ENCODE data around the gene NIM1K. TPM values are rescaled to one million over a fixed set of nuclear protein-coding genes. Genes with fewer than 3 reads are reported as not detected.
"Not testable (repeated sequence)": the region's sequence is repeated elsewhere in the genome, so short reads cannot be mapped to it uniquely, and the experiment has no call there.

The NIM1K gene
- total RNA-seq, 1 donor from 2014 or later: 1.8 TPM

DNA sequence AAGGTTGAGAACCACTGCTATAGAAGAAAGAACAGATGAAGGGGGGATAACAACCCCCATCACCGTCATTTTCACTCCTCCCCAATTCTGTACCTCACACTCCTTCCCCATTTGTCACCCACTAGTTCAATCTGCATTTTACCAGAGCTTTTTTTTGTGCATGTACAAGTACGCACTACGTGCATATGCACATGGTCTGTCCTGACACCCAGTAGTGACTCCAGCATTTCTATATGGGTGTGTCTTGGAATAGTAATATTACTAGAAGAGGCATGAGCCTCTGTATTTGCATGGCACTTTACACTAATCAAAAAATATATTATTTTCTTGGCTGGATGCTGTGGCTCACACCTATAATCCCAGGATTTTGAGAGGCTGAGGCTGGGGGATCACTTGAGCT is 38.7 kb downstream of the NIM1K start:
- no peak for DNase-seq (ENCODE audit: low spot score)

DNA sequence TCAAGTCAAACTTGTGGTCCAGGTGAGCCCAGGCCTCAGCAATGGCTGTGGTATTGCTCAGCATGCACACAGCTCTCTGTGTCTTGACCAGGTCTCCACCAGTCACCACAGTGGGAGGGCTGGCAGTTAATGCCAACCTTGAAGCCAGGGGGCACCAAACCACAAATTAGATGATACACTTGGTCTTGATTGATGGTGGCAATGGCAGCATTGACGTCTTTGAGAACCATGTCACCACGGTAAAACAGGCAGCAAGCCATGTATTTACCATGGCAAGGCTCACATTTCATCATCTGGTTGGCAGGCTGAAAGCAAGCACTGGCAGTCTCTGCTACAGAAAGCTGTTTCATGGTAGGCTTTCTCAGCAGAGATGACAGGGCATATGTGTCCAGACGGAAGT is 40.0 kb downstream of the NIM1K start:
- no peak for DNase-seq (ENCODE audit: low spot score)

DNA sequence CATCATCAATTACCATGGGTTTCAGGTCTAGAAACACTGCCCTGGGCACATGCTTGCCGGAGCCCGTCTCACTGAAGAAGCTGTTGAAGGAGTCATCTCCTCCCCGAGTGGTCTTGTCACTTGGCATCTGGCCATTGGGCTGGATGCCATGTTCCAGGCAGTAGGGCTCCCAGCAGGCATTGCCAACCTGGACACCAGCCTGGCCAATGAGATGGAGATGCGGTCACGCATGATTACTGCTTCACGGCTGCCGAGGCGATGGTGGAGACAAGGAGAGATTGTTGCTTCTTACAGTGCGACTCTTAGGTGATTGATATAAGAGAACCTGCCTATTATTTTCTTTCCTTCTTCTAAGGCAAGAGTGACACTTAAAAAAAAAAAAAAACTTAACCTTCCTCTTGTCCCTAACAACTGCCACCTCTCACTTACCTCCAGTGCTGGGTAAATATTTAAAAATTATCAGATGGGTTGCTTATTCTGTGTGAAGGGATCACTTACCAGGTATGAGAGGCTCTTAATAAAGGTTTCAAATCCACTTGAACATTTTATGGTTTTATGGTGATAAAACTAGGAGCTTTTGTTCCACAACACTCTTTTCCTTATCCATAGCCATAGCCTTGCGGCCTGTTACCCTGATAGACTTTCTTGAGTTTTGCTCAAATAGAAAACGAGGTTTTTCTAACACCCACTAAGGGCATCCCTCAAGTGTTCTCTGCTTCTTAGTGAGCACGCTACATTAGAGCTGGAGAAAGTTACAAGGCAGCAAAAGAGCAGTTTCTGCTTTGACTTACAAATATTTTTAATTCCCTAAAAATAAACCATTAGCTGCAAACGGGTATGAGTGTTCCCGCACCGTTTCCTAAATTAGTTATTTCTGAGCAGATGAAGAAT is 41.2 kb downstream of the NIM1K start:
- no peak for DNase-seq (ENCODE audit: low spot score)

DNA sequence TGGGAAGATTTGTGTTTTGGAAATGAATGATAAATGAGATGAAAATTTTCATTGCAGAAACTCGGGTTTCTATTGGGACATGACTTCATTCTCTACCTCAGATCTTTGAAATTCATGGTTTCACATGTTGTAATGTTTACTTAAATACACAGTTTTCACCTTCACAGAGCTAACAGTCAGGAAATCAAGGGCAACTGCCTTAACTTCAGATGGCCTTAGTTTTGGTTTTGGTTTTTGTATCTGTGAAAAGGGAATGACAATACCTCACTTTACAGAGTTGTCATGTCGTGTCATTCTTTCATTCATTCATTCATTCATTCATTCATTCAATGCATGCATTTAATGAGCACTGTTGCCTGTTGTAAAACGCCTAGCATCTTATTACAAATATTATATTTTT is 41.9 kb downstream of the NIM1K start:
- DNase-seq (ENCODE audit: low spot score): no peak

DNA sequence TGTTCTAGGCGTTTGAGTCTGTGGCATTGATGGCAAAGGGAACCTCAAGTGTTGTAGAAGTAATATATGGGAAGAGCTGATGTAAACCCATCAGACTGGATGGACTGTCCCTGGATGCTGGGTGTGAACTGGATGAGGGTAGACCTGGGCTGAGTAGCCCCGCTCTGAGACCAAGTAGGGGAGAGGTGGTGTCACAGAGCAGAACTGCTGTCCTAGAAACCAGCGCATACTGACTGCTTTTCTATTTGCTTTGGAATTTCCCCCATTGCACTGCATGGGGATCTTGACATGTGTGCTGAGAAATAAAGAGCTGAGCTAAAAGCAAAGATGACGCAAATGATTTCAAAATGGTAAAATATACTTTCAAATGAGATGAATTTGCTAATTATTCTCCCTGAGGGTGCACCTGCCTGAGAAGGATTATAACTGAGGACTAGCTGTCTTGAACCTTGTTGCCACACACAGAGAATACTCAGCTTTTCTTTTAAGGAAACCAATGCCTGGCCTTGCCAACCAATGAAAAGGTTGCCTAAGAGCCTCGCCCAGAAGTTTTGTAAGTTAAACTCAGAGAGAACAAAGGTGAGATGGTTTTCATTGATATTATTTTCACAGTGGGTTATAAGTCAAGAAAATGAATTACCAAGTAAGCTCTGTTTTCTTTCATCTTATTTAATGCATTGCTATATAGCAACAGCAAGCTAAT is 44.8 kb downstream of the NIM1K start:
- DNase-seq (ENCODE audit: low spot score): no peak

DNA sequence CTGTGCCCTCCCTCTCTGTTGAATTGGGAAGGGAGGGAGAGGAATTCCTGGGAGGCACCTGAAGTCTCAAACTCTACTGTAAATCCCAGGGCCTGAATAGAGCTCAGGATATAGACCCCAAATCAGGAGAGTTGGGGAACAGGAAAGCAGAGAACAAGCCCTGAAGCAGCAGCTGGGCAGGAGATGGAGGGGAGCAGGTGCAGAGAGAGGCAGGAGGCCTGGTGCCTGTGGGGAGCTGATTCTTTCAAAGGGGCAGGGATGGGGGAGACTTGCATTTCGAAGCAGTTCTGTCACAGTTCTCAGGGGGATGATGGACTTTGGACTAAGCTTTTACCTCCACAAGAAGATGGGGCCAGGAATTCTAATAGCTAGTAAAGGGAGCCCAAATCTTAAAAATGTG is 50.2 kb downstream of the NIM1K start:
- DNase-seq (ENCODE audit: low spot score): no peak

DNA sequence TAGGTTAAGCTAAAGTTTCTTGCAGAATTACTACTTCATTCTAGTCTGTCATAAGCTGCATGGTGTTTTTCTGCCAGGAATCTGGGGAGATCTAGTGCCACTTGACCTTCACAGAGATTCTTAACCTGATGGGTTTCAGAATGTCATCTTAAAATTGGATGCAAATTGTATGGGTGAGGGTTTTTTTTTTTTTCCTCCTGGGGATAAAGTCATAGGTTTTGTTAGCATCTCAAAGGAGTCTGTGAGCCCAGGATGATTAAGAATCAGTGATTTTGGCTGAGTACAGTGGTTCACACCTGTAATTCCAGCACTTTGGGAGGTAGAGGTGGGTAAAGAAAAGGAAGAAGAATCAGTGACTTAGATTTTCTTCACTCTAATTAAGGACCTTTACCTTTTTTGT is 51.2 kb downstream of the NIM1K start:
- DNase-seq (ENCODE audit: low spot score): no peak

DNA sequence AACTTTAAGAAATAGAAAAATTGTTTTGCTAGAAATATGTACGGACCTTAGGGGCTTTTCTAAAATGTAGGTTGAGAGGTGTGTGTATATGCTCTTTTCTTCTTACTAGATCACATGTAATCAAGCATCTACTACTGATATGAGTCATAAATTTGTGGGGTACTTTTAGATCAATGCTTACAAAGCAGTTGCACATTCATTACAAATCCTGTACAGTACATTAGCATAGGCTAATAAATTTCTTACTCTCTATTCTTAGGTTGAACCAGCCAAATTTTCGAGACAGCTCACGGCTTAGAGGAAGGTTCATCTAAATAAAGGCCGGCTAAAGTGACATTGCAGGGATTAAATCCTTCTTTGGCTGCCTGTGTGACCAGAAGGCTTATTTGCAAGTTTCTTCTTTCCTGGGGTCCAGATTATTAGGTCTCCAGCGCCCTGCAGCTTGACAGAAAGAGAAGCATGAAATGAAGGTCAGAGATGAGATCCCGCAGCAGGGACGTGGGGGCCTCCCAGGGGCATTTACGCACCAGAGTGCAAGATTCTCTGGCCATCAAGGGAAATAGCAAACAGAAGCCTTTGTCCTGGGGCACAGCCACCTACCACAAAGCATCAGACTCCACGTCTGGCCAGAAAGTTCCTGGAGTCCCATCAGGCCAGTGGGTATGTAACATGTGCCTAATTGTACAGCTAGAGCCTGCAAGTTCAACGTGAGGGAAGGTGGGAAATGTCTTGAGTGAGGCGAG is 53.0 kb downstream of the NIM1K start:
- no peak for DNase-seq (ENCODE audit: low spot score)

DNA sequence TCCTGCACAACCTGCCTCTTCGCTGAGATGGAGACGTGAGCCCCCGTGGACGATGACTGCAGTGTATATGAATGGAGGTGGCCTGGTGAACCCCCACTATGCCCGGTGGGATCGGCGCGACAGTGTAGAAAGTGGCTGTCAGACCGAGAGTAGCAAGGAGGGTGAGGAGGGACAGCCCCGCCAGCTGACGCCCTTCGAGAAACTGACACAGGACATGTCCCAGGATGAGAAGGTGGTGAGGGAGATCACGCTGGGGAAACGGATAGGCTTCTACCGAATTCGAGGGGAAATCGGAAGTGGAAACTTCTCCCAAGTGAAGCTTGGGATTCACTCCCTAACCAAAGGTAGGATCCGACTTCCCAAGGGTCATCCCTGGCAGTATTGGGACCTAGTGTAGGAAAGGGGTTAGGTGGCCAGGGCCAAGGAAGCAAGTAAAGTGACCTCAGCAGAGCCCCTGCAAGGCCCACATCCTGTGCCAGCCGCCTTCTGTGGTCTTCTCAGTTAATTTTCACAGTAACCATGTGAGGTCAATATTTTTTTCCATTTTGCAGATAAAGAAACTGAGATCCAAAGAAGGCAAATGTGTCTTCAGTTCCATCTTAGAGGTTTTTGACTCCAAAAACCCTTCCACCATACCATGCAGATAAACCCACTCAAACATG is 53.8 kb downstream of the NIM1K start:
- no peak for DNase-seq (ENCODE audit: low spot score)

DNA sequence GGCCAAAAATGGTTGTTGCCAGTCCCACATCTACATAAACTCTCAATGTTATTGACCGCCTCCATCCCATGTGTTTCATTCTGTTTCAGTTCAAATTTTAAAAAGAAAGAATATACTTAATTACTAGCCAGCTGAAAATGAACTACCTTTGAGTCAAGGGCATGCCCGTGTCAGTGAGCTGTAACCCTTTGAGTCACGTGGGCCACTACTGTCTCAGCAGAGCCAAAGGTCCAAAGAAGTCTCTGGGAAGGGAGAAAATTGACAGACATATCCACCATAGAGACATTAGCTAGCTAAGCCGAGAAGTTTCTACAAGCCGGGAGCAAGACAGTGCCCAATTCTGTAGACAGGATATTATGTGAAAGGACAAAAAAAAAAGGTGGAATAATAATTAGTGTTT is 59.7 kb downstream of the NIM1K start:
- no peak for DNase-seq (ENCODE audit: low spot score)

DNA sequence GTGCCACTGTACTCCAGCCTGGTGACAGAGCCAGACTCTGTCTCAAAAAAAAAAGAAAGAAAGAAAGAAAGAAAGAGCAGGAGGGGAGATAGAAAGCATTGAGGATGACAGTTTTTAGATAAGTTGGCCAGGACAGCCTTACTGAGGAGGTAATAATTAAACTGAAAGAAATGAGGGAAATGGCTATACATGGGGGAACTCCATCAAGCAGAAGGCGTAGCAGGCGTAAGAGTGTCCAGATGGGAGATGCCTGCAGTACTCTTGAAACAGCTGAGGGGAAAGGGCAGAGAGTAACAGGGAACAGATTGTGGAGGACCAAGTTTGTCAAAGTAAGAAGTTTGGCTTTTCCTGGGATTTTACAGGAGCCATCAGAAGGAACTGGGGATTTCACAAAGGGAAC is 63.7 kb downstream of the NIM1K start:
- DNase-seq (ENCODE audit: low spot score): no peak

DNA sequence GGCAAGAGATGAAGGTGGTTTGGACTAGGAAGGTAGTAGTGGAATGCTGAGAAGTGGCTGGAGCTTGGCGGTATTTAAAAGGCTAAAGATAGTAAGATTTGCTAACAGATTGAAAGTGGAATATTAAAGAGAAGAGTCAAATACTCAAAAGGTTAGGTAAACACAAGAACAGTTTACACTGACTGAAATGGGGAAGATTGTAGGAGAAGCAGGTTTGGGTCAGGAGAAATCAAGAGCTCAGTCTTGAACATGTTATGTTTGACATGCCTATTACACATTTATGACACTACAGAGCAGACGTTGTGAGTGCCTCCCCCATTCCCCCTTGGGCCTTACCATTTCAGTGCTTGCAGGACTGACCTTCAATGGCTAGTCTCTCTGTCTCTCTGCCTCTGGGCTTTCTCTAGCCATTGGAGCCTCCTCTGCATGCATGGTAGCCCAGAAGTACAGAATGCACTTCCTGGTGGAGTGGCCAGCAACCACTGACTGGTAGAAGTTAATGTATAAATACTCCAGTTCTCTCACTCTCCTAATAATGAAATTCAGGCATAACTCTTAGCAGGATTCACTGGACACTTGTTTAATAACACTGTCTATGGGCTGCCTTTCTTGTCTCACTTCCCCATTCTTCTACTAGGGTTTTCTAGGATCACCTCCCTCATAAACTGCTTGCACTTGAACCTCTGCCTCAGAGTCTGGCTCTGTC is 64.4 kb downstream of the NIM1K start:
- DNase-seq (ENCODE audit: low spot score): no peak

DNA sequence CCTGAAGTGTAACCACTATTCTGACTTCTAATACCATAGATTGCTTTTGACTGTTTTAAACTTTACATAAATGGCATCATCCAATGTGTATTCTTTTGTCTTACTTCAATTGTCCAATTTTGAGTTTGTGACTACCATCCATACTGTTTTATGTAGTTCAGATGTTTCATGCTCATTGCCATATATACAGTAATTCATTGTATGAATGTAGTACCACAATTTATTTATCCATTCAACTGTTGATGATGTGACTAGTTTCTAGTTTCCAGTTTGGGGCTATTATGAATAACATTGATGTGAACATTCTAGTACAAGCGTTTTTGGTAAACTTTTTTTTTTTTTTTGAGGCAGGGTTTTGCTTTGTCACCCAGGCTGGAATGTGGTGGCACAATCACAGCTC is 66.1 kb downstream of the NIM1K start:
- no peak for DNase-seq (ENCODE audit: low spot score)

DNA sequence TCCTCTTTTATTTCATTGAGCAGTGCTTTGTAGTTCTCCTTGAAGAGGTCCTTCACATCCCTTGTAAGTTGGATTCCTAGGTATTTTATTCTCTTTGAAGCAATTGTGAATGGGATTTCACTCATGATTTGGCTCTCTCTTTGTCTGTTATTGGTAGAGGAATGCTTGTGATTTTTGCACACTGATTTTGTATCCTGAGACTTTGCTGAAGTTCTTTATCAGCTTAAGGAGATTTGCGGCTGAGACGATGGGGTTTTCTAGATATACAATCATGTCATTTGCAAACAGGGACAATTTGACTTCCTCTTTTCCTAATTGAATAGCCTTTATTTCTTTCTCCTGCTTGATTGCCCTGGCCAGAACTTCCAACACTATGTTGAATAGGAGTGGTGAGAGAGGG is 70.2 kb downstream of the NIM1K start:
- DNase-seq (ENCODE audit: low spot score): not testable (repeated sequence)

DNA sequence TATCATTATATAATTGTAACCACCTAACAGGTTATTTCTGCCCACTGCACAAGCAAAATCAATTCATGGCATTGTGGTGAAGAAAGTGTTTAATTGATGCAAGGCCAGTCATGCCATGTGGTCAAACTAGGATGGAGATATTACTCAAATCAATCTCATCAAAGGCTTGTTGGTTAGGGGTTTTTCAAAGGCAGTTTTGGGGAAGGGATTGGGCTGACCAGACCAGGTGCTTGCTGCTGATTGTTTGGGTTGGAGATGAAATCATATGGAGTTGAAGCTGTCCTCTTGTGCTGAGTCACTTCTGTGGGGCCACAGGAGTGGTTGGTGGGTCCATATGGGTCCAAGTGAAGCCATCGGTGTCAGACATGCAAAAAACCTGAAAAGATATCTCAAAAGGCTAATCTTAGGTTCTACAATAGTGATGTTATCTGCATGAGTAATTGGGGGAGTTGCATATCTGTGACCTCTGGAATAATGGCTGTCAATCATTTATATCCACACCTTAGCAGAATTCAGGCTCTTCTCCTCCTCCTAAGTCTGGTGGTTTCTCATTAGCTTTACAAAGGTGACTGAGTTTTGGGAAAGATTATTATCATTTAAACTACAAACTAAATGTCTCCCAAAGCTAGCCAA is 76.3 kb downstream of the NIM1K start:
- DNase-seq (ENCODE audit: low spot score): no peak

DNA sequence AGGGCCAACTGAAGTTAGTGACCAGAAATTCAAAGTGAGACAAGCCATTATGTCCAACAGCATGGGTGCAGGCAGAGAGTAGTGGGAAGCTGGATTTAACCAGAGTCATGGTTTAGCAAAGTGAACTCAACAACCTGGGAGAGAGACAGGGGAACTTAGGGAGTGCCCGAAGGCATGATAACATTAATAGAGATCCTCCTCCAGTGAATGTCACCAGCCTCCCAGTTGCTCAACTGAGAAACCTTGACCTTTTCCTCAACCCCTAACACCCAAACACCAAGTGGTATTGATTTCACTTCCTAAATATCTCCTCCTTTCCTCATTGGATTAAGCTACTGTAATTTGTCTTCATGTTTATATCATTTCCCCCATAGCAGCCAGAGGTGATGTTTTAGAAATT is 78.6 kb downstream of the NIM1K start:
- DNase-seq (ENCODE audit: low spot score): no peak

DNA sequence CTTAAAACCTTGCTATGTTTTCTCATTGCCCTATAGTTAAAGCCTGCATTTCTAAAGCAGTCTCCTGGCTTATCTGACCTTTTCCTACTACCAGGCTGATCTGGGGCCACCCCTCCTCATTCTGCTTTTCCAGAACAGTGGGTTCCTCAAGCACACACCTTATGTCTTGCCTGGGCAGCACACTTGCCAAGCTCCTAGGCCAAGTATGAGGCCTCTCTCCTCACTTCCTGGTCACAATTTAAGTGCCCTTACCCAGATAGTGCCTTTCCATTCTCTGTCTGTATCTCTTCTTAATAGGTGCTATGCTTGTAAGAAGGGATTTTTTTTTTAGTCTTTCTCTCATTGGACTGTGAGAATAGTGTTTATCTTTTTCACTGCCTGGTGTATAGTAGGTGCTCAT is 81.5 kb downstream of the NIM1K start:
- DNase-seq (ENCODE audit: low spot score): no peak

DNA sequence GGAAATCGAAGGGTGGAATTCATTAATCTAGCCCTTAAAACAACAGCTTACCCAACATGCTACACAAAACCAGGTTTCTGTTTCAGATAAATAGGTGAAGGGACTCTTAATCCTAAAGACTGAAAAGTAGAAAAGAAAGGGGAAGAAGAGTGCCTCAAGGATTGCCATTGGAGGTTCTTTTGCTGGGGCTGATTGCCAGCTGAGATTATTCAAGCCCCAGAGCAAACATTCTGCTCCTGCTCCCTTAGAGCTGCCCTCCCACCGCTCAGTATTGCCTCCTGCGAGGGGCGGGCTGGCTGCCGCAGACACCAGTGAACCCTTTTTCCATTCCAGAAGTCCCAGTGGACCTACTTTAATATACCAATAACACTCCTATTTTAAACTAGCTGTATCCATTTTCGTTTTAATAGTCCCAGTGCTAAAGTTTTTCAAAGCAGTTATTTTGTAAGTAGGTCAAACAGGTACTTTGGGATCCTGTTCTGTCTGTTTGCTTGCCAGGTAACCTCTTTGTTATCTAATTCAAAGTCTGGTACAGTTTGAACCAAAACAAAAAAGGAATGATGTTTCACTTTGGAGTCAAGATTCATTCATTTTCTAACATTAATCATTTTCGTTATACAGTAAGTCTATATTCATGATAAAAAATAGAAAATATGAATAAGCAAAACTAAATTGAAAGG is 82.5 kb downstream of the NIM1K start:
- no peak for DNase-seq (ENCODE audit: low spot score)

DNA sequence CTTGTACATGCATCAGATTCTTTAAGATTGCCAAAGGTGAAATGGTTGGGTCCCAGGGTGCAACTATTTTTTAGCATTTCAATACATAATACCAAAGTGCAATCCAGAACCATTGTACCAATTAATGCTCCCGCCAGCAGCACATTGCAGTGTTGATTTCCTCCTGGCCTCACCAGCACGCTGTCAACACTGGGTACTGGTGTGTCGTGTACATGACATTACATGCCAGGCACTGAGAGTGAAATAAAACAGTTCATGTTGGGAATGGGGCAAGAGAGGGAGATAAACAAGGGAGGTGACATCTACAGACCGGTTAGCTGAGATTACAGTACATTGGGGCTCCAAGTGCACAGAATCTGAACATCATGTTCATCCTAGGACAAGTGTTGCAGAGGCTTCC is 83.4 kb downstream of the NIM1K start:
- no peak for DNase-seq (ENCODE audit: low spot score)

DNA sequence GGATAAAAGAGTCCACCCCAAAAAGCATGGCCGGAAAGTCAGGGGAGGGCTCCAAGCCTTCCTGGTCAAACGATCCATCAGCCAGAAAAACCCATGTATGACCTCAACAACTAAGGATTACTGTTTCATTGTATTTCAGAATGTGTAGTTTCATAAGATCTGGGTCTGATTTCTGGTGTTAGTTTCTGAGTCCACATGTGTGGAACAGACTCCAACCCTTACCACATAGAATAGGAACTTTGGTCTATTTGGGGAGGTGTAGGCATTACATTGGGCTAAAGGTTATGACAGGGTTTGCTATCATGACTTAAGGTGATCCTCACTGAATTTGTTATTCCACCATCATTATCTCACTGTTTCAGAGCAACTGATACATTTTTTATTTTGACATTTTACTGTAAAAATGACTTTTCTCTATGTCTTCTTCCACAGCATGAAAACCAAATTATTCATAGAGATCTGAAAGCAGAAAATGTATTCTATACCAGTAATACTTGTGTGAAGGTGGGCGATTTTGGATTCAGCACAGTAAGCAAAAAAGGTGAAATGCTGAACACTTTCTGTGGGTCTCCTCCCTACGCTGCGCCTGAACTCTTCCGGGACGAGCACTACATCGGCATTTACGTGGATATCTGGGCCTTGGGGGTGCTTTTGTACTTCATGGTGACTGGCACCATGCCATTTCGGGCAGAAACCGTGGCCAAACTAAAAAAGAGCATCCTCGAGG is 87.7 kb downstream of the NIM1K start:
- no peak for DNase-seq (ENCODE audit: low spot score)
